K562 (cell line): ENCODE data around the gene GCG. TPM values are rescaled to one million over a fixed set of nuclear protein-coding genes. Genes with fewer than 3 reads are reported as not detected.

ENCODE experiments used
- E2F3 ChIP-seq: fragments of 250-450 bp; sonication (Bioruptor Pico); IDR thresholded peaks from 2 replicates; pipeline ENCODE4 v1.4.0; 2020; ENCODE audit warnings: mild to moderate bottlenecking
- HDAC6 ChIP-seq: IDR thresholded peaks from 2 replicates; pipeline ENCODE4 v1.6.1; 2012; ENCODE audit warnings: low read depth, mild to moderate bottlenecking, control low read depth, inconsistent platforms, low read length, moderate library complexity
- HOMEZ ChIP-seq: fragments of 250-450 bp; sonication (Bioruptor Pico); IDR thresholded peaks from 2 replicates; pipeline ENCODE4 v1.4.0; 2020; ENCODE audit warnings: mild to moderate bottlenecking, moderate library complexity
- KLF10 ChIP-seq: fragments of 250-450 bp; sonication (Bioruptor Pico); IDR thresholded peaks from 2 replicates; pipeline ENCODE4 v1.6.1; 2021; ENCODE audit warnings: matching md5 sums
- SAFB2 ChIP-seq: fragments of 200-400 bp; formaldehyde crosslinking; IDR thresholded peaks from 2 replicates; pipeline ENCODE4 v1.6.1; 2018; ENCODE audit warnings: borderline replicate concordance, low read length, low read depth, moderate library complexity; ENCODE audit not compliant: severe bottlenecking
- SOX6 ChIP-seq: fragments of 450-650 bp; IDR thresholded peaks from 2 replicates; pipeline ENCODE4 v1.6.1; 2014; ENCODE audit warnings: mild to moderate bottlenecking
- ZBTB17 ChIP-seq: fragments of 450-650 bp; formaldehyde crosslinking; IDR thresholded peaks from 2 replicates; pipeline ENCODE4 v1.4.0; 2020; ENCODE audit warnings: mild to moderate bottlenecking
- polyA plus RNA-seq, 8 experiments: library from polyadenylated mRNA; depleted of rRNA in 4 of 8; stranded (reverse) in 5 of 8; unstranded in 3 of 8; fragments of >200 nt; fragmentation: Nextera tagmentation in 2 of 8; fragmentation: Illumina TruSeq in 1 of 8; extraction: Ambion mirVana in 2 of 8; extraction: Trizol in 1 of 8; gene quantifications; 2 replicates each; pipeline versions ENCODE4 v1.2.1 to v1.2.3, GENCODE V29; 2011 to 2014; ENCODE audit warnings: inconsistent platforms in 1 of 8, missing spikeins in 1 of 8
- total RNA-seq, 7 experiments: library from RNA; depleted of rRNA in 6 of 7; stranded (reverse); fragments of >200 nt in 6 of 7; fragmentation: Illumina TruSeq in 2 of 7; extraction: Trizol in 2 of 7; gene quantifications; 2 replicates each; pipeline versions ENCODE4 v1.2.1 to v1.2.3, GENCODE V29; 2011 to 2021; ENCODE audit warnings: low replicate concordance in 1 of 7
- TF ChIP-seq, protein P1 (sequence below): IDR thresholded peaks from 2 replicates; pipeline ENCODE4 v1.6.1; 2011; ENCODE audit warnings: borderline replicate concordance, low read depth, mild to moderate bottlenecking, moderate library complexity, low read length; ENCODE audit not compliant: insufficient read depth, poor library complexity, severe bottlenecking

The GCG gene
- total and polyA plus RNA-seq, 9 of the 15 experiments (the other 6 are each of a cell fraction or from before 2014, with no cell fraction given) = not detected

DNA sequence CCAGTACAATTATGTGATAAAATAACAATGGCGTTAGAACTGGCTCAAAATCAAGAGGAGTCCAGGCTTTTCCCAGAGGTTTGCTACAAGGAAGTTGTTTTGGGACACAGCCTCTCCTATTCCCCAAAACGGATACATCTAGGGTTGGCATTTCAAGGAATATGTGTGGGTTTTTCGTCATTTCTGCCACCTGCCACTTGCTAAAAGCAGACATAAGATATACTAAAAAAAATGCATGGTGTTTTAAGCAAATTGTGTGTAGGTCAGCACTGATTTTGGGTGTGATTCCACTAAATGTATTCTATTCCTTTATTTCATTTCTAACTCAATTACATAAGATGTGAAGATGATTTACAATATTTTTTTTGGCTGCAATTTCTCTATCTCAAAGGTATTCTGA is 36.4 kb upstream of the GCG start (continued):
- TF ChIP-seq HOMEZ (no peak), E2F3 (CRISPR knock-in tag) (no peak), HDAC6 (no peak), SOX6 (no peak), ZBTB17 (CRISPR knock-in tag) (no peak), KLF10 (CRISPR knock-in tag) (no peak), SAFB2 (no peak)
- TF ChIP-seq, protein P1, sequence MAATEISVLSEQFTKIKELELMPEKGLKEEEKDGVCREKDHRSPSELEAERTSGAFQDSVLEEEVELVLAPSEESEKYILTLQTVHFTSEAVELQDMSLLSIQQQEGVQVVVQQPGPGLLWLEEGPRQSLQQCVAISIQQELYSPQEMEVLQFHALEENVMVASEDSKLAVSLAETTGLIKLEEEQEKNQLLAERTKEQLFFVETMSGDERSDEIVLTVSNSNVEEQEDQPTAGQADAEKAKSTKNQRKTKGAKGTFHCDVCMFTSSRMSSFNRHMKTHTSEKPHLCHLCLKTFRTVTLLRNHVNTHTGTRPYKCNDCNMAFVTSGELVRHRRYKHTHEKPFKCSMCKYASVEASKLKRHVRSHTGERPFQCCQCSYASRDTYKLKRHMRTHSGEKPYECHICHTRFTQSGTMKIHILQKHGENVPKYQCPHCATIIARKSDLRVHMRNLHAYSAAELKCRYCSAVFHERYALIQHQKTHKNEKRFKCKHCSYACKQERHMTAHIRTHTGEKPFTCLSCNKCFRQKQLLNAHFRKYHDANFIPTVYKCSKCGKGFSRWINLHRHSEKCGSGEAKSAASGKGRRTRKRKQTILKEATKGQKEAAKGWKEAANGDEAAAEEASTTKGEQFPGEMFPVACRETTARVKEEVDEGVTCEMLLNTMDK = no peak
